Measurements from ENCODE around the gene FAM240A.

DNA sequence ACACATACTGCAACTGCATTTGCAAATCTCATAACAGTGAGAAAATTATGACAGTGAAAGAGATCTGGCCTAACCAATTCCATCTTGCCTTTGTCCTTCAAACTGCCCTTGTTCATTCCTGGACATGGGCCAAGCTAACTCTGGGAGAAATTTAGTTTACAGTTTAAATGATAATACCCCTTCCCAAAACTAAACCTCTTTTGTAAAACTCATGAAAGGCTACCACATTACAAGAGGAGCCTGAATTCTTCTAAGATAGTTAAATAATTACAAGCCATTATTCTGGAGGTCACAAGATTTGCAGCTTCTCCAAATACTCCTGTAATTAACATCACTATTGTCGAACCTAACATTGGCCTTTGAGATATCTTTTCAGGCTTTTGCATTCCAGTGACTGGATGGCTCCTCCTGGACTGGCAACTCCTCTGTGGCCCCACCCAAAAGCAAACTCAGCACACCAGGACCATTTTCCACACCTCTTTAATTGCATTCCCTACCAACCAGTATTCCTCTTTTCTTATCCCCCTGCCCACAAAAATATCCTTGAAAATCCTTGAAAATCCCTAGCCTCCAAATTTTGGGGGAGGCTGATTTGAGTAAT is 8.8 kb upstream of the FAM240A start:
- TF ChIP-seq, protein P1, sequence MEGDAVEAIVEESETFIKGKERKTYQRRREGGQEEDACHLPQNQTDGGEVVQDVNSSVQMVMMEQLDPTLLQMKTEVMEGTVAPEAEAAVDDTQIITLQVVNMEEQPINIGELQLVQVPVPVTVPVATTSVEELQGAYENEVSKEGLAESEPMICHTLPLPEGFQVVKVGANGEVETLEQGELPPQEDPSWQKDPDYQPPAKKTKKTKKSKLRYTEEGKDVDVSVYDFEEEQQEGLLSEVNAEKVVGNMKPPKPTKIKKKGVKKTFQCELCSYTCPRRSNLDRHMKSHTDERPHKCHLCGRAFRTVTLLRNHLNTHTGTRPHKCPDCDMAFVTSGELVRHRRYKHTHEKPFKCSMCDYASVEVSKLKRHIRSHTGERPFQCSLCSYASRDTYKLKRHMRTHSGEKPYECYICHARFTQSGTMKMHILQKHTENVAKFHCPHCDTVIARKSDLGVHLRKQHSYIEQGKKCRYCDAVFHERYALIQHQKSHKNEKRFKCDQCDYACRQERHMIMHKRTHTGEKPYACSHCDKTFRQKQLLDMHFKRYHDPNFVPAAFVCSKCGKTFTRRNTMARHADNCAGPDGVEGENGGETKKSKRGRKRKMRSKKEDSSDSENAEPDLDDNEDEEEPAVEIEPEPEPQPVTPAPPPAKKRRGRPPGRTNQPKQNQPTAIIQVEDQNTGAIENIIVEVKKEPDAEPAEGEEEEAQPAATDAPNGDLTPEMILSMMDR (conservative IDR thresholded peaks at IDR 0.05) = no peak
- no peak for TF ChIP-seq EZH2 (IDR thresholded peaks at IDR 0.05; ENCODE audit: low read depth)
